GM19025 (cell line): ENCODE data around the gene SMYD3.
"Not testable (repeated sequence)": the region's sequence is repeated elsewhere in the genome, so short reads cannot be mapped to it uniquely, and the experiment has no call there.

ENCODE experiments used
- ATAC-seq: cut with Tn5 transposase; IDR thresholded peaks from one replicate; pipeline ENCODE4 v1.9.1; 2021; ENCODE audit warnings: mild to moderate bottlenecking, low read depth, moderate library complexity; ENCODE audit not compliant: unreplicated experiment

Gene SMYD3

DNA sequence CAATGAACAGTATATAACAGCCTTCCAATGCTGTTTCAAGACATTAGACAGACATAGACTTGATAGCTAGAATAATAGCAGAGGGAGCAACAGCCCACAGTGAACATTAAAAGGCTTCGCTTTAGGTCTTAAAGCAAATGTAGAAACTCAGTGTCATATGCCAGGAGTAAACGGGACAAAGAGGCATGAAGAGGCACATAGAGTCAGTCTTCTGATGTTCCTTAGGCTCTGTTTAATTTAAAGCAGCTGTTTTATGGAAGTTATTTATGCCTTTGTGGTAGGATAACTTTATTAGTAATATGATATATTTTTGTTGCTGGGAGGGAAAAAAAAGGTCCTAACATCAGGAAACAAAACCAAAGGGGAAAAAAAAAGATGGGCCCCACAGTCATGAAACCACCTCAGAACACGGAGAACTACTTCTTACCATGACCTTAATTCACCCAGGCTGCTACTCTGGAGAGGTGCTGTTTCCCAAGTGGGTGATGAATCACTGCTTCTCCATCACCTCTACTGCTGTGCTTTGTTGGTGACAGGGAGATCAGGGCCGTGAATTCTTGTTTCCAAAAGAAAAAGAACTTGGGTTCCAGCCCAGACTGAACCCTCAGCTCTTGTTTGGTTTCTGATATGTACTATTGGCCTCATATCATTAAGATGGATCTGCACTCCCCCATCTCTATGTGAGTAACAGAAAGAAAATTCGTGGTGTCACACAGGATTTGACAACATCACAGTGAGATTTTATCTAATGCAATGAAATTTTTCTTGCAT lies 735.4 kb downstream of the SMYD3 start:
- no peak for ATAC-seq

DNA sequence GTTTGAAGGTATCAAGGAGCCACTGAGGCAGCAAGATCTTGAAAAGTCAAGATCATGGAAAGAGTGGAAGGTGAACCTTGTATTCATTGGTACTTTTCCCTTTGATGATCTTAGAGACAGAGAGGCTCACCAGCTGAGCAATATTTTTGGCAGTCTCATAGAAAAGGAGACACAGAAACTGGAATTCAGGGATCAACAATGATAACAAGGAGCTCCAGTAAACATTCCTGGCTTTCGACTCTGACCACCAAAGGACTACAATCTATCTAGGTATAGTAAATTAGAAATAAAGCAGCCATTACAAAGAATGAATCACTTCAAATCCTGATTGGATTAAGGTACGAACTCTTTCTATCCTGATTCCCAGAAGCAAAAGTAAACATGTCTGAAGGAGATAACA lies 736.9 kb downstream of the SMYD3 start:
- no peak for ATAC-seq

DNA sequence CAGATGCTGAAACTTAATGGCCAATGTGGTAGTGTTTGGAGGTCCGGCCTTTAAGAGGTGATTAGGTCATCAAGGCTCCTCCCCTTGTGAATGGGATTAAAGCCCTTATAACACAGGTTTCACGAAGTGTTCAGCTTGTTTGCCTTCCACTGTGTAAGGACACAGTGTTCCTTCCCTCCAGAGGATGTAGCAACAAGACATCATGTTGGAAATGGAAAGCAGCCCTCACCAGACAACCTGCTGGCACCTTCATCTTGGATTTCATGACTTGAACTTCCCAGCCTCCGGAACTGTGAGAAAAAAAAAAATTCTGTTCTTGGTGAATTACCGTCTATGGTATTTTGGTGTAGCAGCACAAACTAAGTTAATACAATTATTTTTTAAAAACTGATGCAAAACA lies 738.5 kb downstream of the SMYD3 start:
- no peak for ATAC-seq

DNA sequence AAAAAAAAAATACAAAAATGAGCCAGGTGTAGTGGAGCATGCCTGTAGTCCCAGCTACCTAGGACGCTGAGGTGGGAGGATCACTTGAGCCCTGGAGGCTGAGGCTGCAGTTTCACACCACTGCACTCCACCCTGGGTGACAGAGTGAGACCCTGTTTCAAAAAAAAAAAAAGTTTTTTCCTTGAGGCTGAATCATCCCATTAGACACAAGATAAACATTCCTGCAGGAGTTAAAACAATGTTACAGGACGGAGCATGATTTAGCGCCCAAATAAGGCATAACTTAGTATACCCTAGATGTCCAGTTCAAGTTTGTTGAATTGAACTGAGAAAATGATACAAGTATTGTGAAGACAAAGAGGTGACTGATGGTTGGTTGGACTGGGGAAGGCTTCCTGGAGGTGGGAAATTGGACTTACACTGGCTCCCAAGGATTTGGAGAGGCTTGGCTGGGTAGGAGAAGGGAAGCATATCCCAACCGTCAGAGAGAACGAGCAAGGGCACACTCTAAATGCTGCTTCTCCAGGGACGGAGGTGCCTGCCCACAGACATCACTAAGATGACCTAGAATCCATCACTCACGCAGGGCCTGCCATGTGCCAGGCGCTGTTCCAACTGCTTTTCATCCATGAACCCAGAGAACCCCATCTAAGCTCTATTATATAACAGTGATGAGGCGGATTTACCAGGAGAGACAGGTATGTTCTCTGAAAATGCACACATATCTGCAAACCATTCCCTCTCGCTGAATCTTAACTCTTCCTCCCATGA lies 741.7 kb downstream of the SMYD3 start:
- ATAC-seq = no peak

DNA sequence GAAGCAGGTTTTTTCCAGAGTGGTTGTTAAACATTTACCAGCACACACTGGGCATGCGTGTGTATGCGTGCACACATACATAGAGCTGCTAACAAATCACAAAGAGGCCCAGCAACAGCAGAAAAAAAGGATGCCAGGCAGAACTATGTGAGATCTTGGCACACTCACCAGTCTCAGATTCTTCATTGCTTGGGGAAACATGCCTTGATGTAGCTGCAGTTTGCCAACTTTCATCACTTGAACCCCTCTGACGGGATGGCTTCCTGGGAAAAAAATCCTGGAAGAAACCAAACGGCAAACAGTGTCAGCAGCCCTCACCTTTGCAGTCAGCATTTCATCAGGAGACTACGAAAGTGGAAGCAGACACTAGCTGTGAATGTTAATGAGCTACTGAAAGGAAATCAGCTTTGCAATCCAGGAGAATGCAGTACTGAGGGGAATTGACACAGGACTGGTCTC lies 743.2 kb downstream of the SMYD3 start:
- no peak for ATAC-seq

DNA sequence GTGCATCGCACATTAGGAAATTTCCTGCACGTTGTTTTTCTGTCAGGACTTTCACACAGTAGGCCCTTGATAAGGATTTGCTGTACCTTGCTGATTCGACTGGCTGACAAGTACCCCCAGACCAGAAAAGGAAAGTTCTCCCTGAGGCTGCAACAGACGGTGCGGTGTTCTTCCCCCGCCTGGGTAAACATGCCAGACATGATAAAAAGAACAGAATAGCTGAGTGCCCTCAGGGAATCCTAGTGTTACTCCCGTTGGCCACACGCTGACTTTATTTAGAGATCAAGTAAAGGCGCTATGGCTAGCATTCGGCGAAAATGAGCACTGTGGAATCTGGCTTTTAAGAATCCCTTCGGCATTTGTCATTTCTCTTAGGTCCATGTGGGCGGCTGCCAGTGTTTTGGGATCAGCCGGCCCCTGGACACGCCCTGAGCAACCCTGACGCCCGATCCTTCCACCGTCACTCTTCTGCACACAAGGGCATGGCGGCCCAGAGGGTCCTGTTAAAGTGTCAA lies 744.6 kb downstream of the SMYD3 start:
- ATAC-seq = no peak

DNA sequence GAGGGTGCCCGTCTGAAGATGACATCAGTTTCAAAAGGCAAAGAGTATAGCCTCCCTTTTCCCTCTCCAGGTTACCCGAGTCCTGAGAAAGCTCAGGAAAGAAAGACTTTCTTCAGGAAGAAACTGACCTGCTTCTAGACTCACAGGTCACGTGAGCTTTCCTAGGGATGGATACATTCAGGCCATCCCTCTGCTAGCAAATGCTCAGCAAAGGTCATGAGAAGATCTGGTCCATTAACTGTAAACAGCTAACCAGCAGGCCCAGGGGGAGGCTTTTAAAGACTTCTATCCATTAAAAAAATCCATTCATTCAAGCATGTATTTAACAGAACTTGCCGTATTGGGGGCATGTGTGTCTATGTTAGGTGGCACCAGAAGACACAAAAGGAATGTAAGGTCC lies 746.8 kb downstream of the SMYD3 start:
- no peak for ATAC-seq

DNA sequence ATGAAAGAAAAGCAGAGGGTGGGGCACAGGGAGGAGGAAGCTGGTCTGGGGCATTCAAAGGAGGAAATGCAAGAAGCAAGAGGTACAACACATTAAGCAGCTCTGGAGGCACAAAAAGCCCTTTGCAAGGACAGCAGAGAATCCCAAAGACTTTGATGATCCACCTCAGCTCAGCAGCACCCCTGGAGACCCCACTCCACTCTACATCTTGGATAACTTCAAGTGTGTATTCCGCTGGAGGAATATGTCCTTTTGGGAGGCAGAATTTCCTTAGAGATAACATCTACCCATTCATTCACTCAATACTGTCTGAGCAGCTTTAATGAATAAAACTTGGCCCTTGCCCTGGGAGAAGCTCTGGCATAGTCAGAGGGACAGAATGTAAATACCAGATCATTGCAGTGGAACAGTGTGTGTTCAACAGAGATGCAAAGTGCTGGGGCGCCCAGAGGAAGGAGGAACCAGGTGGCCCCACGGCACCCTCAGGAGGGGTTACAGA lies 752.6 kb downstream of the SMYD3 start:
- no peak for ATAC-seq

DNA sequence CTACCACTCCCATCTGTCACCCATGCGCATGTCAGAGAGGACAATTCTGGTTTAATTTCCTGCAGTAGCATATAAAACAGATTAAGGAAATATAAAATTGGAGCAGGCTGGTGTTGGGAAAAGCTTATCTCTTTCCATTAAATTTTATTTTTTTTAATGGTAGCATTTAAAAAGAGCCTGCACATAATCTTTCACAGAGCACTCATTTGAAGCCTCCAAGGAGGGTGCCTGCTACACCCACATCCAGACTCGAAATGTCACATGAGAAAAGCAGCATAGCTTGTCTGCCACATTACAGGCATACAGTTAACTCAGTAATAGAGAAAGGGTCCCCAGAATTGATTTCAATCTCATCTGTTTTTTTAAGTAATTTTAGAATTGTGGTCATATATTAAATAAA lies 753.3 kb downstream of the SMYD3 start:
- ATAC-seq = no peak

DNA sequence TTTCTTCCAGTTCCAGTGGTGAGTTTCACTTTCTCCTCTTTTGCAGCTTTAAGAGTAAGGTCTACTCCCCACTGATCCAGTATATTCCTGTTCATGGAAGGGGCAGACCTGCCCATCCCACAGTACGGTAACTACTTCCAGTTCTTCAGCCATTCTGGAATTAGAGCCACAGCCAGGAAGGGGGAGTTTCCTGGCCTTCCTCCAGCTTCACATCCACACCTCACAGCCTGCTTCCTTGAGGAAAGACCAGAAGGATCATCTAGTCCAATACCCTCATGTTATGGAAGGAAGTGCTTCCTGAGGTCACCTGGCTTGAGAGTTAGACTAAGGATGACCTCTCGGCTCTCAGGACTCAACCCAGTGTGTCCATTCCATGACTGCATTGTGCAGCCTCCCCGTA lies 754.5 kb downstream of the SMYD3 start:
- no peak for ATAC-seq

DNA sequence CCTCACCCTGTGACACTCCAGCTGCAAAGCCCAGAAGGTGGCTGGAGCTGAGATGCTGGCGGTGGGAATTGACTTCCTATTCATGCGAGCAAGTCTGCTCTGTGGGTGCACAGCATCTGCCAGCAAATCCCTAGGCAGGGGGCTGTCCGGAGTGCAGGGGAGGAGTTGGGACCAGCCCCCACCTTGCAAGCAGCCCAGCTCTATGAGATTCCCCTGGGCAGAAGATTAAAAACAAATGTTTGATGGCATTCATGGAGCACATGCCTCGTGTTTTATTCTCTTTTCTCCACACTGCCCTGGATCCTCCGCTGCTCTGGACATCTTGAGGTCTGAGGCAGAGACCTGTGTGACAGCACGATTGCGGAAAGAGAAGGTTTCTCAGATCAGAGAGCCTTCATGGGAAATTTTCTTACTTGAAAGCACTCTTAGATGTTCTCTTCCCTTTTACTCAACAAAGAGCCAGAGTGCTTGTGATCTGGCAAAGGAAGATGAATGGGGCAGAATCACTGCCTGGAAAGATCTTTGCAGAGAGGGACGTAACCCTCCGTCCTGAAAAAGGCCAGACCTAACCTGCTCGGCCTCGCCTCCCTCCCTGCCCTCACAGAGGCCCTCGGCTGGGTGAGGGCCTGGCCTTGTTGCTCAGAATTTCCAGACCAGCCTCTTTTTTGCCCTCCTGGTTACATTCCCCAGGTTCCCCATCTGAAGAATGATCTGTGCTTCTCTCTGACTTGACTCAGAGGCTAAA lies 755.2 kb downstream of the SMYD3 start:
- no peak for ATAC-seq

DNA sequence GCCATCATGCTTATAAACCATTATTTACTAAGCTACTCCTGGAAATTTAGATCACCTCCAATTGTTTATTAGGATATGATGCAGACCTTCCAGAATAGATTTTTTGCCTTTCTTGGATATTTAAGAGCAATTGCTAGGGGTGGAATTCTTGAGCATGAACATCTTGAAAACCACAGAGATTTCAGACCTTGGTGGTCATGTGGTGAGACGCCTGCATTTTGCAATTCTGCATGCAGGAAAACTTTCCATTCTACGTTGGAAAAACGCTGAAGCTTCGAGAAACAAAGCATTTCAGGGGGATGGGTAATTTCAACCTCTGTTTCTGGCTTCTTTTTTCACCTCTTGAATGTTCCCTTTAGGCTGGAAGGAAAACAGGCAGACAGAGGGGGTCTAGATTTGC lies 756.0 kb downstream of the SMYD3 start:
- no peak for ATAC-seq

DNA sequence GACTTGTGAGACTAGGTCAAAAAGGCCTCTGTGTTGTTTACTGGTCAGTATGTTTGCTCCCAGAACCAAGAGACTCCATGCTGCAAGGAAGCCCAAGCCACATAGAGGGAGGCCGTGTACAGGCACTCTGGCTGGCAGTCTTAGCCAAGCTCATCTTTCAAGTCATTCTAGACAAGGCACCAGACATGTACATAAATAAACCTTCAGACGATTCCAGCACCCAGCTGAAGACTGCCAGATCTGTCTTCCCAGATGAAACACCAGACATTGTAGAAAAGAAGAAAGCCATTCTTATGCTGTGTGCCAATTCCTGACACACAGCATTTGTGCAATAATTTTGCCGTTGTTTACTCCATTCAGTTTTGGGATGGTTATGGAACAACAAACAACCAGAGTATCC lies 756.8 kb downstream of the SMYD3 start:
- no peak for ATAC-seq

DNA sequence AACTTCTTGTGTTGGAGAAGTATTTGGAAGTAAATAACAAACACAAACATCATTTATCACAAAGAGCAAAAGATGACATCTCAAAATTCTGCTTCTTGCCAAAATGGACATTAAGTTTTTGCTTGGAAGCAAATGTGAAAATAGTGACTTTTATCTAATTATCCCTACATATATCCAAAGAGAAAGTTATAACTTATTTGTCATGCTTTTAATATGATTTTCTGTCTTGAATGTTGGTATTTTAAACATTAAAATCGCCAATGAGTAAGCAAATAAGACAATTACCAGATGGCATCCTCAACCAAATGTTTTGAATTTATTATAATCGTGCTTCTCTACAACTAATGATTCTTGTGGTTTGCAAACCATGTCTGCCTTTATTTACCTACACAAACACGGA lies 758.0 kb downstream of the SMYD3 start:
- ATAC-seq = no peak

DNA sequence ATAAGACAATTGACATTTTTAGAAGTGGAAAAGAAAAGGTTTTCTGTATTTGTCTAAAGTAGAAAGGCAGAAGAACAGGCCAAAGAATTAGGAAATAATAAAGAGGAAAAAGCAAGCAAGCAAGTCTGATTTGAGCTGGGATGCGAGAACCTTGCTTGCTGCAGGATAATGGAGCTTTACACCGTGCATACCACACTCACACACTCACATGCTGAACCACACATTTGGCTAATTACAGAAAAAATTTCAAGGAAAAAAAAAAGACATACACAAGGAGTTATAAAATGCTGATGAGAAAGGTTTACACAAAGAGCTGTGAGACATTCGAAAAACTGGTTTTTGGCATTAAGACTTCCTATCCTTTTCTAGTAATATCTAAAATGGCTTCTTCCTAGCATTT lies 758.4 kb downstream of the SMYD3 start:
- no peak for ATAC-seq

DNA sequence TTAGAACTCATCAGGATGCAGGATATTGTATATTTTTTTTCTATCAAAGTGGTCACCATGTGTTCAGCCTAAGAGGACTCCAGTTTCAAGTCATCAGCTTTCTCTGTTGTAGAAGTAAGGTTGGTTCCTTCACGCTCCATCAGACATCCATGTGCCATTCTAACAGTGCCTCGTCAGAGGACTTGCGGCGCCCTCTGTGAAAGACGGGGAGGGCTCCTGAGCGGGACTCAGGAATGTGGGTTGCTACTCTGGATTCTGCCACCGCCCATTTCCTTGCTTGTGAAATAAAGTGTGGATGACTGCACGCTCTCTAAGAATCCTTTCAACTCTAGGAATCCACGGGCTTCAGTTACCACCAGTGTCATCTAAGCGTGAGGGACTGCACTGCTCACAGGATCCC lies 758.8 kb downstream of the SMYD3 start:
- ATAC-seq = no peak

DNA sequence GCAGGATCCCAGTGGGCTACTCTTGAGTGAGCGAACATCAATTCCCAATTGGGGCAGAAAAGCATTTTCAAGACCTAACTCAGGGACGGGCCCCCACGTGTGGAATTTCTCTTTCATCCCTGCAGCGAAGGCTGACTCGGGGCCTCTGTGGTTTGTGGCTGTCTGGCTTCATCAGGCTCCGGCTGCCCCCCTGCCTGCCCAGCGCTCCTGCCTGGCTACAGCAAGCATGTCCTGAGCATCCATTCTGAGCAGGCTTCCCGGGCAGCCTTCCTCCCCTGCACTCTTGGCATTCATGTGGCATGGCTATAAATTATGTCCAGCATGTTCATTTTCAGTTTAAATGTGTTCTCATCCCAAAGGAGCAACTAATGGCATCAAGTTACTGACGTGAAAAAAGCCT lies 764.2 kb downstream of the SMYD3 start:
- no peak for ATAC-seq

DNA sequence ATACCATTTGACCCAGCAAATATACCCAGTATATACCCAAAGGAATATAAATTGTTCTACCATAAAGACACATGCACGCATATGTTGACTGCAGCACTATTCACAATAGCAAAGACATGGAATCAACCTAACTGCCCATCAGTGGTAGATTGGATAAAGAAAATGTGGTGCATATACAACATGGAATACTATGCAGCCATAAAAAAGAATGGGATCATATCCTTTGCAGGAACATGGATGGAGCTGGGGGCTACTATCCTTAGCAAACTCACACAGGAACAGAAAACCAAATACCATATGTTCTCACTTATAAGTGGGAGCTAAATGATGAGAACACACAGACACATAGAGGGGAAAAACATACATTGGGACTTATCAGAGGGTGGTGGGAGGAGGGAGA lies 766.7 kb downstream of the SMYD3 start:
- ATAC-seq = not testable (repeated sequence)

DNA sequence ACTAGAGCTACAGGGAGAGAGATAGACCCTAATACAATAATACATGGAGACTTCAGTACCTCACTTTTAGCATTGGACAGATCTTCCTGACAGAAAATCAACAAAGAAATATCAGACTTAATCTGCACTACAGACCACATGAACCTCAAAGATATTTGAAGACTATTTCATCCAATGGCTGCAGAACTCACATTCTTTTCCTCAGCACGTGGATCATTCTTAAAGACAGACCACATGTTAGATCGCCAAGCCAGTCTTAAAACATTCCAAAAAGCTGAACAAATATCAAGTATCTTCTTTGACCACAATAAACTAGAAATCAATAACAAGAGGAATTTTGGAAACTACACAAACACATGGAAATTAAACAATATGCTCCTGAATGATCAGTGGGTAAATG lies 776.3 kb downstream of the SMYD3 start:
- no peak for ATAC-seq

DNA sequence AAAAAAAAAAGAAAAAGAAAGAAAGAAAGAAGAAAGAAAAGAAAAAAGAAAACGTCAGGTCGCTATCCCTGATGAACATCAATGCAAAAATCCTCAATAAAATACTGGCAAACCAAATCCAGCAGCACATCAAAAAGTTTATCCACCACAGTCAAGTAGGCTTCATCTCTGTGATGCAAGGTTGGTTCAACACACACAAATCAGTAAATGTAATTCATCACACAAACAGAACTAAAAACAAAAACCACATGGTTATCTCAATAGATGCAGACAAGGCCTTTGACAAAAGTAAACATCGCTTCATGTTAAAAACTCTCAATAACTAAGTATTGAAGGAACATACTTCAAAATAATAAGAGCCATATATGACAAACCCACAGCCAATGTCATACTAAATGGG lies 779.0 kb downstream of the SMYD3 start:
- ATAC-seq = not testable (repeated sequence)

DNA sequence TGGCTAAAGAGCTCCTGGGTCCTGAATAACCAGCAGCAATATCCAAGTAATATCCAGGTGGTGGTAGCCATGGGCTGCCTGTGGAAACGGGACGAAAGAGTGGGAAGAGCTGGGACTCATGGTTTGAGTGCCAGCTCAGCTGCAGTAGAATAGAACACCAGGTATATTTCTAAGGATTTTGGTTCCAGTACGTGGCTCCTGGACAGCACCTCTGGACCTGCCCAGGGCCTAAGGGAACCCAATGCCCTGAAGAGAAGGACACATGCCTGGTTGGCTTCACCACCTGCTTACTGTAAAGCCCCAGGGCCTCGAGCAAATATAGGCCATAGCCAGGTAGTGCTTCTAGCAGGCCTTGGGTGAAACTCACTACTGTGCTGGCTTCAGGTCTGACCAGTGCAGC lies 785.6 kb downstream of the SMYD3 start:
- ATAC-seq = no peak
